GM18517 (cell line): ENCODE measurements around the gene ATP11A.
"Not testable (repeated sequence)": the region's sequence is repeated elsewhere in the genome, so short reads cannot be mapped to it uniquely, and the experiment has no call there.

ENCODE experiments used
- ATAC-seq: cut with Tn5 transposase; IDR thresholded peaks from one replicate; pipeline ENCODE4 v1.9.1; 2021; ENCODE audit warnings: mild to moderate bottlenecking, moderate library complexity; ENCODE audit not compliant: unreplicated experiment

Gene ATP11A

DNA sequence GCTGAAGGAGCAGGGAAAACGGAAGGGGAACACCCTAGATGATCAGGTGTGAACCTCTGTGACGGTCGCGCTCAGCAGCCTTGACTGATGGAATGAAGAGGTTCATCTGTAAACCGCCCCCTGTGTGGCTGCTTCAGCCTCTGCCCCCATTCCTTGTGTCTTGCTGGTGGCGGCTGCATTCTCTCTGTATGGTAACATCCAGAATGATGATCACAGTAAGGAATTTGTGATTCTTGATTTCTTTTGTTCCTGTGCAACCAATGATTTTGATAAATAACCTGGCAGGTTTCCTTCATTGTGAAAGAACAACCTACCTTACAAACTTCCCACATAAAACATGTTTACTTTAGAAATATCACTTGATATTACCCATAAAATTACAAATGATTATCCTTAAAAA lies 160.4 kb downstream of the ATP11A start:
- ATAC-seq: no peak

DNA sequence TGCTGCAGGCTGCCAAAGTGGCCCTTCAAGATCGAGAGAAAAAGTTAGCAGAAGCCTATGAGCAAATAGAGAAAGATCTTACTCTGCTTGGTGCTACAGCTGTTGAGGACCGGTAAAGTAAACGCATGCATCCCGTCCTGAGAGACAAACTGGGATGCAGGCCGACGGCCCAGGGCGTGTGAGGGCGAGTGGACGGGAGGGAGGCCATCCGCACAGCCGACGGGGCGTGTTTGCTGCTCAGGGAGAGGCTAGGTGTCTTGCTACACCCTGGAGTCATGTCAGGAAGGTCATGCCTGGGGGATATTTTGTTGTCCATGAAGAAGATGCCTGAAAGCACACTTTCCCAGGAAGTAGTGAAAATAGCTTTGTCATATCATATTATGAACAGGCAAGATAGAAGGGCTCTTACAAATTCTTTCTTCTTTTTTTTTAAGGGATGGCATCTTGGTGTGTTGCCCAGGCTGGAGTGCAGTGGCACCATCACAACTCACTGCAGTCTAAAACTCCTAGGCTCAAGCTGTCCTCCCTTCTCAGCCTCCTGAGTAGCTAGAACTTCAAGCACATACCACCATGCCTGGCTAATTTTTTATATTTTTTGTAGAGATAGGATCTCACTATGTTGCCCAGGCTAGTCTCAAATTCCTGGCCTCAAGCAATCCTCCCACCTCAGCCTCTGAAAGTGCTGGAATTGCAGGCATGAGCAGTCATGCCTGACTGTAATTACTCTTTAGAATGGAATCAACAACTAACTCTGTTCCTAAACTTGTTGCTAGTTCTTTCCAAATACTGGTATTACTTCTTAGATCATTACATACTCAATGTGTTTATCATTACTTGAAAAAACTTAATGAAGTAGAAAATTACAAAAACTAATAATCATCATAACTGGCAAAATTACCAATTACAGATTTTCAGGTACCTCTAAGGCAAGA lies 161.5 kb downstream of the ATP11A start:
- ATAC-seq: no peak

- no peak for ATAC-seq
Observed at GRCh38 chr13:112852392-112852791, 162.6 kb downstream of the ATP11A start.

DNA sequence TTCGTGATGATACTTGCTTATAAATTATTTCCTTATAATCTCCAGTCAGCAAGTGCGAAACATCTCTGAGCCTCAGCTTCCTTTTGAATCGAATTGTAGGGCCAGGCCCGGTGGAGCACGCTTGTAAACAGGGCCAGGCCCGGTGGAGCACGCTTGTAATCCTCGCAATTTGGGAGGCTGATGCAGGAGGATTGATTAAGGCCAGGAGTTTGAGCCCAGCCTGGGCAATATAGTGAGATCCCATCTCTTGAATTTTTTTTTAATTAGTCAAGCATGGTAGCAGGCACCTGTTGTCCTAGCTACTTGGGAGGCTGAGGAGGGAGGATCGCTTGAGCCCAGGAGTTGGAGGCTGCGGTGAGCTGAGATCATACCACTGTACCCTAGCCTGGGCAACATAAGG lies 163.0 kb downstream of the ATP11A start:
- no peak for ATAC-seq

GRCh38 chr13:112854321-112854720 lies 164.5 kb downstream of the ATP11A start:
- ATAC-seq: no peak

GRCh38 chr13:112855859-112856258 lies 166.0 kb downstream of the ATP11A start:
- no peak for ATAC-seq

DNA sequence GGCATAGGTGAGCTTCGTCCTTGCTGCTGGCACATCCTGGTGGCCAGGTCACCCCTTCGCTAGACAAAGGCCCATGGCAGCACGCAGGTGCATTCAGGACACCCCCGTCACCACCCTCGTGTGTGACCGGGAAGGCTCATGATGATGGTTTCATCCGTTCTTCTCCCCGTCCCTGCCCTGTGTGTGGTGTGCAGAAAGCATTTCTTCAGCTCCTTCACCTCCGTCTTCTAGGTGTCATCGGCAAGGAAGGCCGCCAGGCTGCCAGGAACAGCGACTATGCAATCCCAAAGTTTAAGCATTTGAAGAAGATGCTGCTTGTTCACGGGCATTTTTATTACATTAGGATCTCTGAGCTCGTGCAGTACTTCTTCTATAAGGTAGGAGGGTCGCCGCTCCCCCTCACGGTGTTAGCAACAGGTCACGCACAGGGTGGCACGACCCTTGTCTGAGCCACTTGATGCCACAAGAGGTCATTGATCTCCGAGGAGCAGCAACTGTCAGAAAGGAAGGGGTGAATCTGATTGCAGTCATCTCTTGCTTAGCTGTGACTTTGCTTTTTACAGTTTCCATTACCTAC lies 168.2 kb downstream of the ATP11A start:
- ATAC-seq: no peak

GRCh38 chr13:112859128-112859816 lies 169.4 kb downstream of the ATP11A start:
- no peak for ATAC-seq

DNA sequence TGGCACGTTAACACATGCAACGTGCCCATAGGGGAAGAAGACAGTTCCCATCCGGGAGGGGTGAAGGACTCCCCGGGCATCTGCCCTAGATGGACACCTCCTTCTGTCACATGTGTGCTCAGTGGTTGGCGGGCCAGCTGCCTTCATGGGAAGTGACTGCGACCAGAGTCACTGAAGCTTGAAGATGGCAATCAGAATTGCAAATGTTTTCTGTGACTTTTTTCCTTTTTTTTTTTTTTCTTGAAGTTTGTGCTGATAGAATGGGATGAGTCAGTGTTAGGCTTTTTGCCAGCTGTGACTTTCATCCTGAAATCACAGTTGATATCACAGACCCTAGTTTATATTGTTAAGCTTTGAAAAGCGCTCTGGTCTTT lies 170.0 kb downstream of the ATP11A start:
- peak; percentile 49 for ATAC-seq

- ATAC-seq: no peak
Observed at GRCh38 chr13:112861876-112862615, 172.2 kb downstream of the ATP11A start.

- ATAC-seq: not testable (repeated sequence)
Observed at GRCh38 chr13:112863356-112863755, 173.5 kb downstream of the ATP11A start.

- ATAC-seq: not testable (repeated sequence)
Observed at GRCh38 chr13:112865478-112865877, 175.6 kb downstream of the ATP11A start.

DNA sequence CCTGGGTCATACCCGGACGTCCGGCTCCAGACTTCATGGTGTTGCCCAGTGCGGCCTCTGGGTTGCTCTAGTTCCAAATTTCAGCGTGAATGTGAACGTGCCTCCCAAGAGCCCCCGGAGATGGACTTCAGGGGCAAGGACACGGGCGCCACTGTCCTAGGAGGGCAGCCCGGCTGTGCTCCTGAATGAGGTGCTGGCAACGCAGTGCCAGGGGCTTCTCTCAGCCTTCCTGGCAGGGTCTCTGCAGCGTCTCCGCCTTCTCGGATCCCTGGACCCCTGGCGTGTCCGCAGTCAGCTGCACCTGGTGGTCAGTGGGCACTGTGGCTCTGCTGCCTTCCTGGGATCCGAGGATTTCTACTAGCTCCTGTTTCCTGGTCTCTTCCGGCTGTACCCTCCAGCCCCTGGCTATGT lies 177.5 kb downstream of the ATP11A start:
- ATAC-seq: no peak

GRCh38 chr13:112868308-112868707 lies 178.5 kb downstream of the ATP11A start:
- ATAC-seq: no peak

GRCh38 chr13:112869202-112870050 lies 179.6 kb downstream of the ATP11A start:
- no peak for ATAC-seq

DNA sequence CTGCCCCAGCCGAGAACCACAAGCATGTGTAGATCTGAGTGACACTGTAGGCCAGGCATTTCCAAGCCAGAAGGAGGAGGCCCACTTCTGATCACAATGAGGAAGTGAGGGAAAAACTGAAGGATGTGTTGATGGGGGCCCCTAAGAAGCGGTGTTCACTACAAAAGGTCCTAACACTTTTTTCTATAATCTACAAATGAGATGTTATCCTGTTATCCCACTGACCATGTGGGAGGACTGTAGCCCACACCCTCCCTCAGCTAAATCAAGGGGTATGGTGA lies 180.2 kb downstream of the ATP11A start:
- ATAC-seq: no peak

DNA sequence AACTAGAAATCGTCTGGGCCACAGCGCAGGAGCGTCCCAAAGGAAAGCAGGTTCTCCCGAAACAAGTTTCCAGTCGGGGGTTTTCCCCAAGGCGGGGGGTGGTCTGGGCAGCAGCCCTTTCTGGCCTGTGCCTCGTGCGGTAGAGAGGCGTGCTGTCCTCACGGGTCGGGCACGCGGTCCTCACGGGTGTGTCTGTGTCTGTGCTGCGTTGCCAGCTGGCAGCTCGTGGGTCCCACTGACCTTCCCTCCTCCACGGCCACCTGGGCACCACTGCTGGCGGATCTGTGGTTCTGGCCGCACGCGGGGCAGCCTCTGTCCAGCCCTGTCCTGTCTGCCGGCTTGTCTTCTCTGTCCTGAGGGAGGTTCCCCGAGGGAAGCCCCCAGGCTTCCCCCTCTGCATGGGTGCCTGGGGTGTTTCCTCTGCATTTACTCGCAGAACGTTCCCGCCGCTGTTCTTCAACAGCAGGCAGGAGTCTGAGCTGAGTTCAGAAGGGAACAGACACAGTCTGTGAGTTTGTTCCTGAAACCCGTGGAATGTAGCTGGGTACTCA lies 181.0 kb downstream of the ATP11A start:
- ATAC-seq: no peak

DNA sequence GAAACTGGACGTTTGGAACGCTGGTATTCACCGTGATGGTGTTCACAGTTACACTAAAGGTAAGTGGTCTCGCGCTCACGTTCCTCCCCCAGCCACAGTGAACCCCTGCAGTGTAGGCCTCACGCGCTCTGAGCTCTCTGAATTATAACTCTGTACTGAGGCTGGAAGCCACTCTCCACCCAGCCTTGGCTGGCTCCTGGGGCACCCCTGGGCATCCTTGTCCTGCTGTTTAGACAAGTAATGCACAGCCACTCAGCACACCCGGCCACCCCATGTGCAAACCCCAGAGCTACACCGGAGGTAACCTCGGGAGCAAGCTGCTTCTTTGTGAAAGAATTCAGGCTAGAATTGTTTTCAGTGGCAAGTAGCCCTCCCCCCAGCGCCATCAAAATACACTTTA lies 181.9 kb downstream of the ATP11A start:
- ATAC-seq: no peak

DNA sequence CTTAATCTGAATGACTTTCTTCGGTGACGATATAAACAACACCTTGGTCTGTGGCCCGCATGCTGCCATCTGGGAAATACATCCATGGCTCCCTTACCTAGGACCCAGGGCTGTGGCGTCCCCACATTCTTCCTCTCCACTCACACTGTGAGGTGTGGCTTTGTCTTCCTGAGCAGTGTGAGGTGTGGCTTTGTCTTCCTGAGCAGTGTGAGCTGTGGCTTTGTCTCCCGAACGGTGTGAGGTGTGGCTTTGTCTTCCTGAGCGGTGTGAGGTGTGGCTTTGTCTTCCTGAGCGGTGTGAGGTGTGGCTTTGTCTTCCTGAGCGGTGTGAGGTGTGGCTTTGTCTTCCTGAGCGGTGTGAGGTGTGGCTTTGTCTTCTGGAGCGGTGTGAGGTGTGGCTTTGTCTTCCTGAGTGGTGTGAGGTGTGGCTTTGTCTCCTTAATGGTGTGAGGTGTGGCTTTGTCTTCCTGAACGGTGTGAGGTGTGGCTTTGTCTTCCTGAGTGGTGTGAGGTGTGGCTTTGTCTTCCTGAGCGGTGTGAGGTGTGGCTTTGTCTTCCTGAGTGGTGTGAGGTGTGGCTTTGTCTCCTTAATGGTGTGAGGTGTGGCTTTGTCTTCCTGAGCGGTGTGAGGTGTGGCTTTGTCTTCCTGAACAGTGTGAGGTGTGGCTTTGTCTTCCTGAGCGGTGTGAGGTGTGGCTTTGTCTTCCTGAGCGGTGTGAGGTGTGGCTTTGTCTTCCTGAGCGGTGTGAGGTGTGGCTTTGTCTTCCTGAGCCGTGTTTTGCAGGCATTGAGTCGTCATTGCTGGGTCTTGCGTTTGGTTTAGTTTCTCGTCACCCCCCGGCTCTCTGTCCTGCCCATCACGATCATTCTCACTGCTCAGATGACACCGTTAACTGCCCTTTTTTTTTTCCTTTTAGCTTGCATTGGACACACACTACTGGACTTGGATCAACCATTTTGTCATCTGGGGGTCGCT lies 183.1 kb downstream of the ATP11A start:
- ATAC-seq: peak; percentile 29
